Fibroblast of skin of right quadriceps (primary cell): ENCODE measurements around the gene PCDHB10.
"Not testable (repeated sequence)": the region's sequence is repeated elsewhere in the genome, so short reads cannot be mapped to it uniquely, and the experiment has no call there.

Source experiments
- DNase-seq: peaks from one replicate; pipeline ENCODE4 v3.0.0-alpha.2; 2013

The PCDHB10 gene

GRCh38 chr5:141188682-141189081 lies 3.5 kb upstream of the PCDHB10 start:
- DNase-seq: not testable (repeated sequence)

- not testable (repeated sequence) for DNase-seq
Observed at GRCh38 chr5:141189131-141189530, 3.0 kb upstream of the PCDHB10 start.

GRCh38 chr5:141194332-141194731 lies 2.2 kb downstream of the PCDHB10 start:
- DNase-seq: not testable (repeated sequence)

GRCh38 chr5:141196363-141196762 lies 4.2 kb downstream of the PCDHB10 start:
- DNase-seq: no peak

GRCh38 chr5:141199359-141200235 lies 7.4 kb downstream of the PCDHB10 start, which contains the start of gene PCDHB11:
PCDHB11 (plus strand) TSS chr5:141199627; CDS start chr5:141199775, 148 bp downstream.
- DNase-seq: no peak

GRCh38 chr5:141201126-141201525 lies 9.0 kb downstream of the PCDHB10 start:
- not testable (repeated sequence) for DNase-seq

GRCh38 chr5:141201646-141202045 lies 9.5 kb downstream of the PCDHB10 start:
- not testable (repeated sequence) for DNase-seq

- DNase-seq: no peak
Observed at GRCh38 chr5:141208478-141208877, 16.3 kb downstream of the PCDHB10 start, which contains the start of gene PCDHB12. PCDHB12 (plus strand) TSS chr5:141208719; CDS start chr5:141208908, 189 bp downstream.

- DNase-seq: not testable (repeated sequence)
Observed at GRCh38 chr5:141210281-141210680, 18.1 kb downstream of the PCDHB10 start.

- not testable (repeated sequence) for DNase-seq
Observed at GRCh38 chr5:141210849-141211248, 18.7 kb downstream of the PCDHB10 start.

- not testable (repeated sequence) for DNase-seq
Observed at GRCh38 chr5:141213656-141214339, 21.6 kb downstream of the PCDHB10 start, which contains the start of gene PCDHB13. PCDHB13 (plus strand) TSS chr5:141213919; CDS start chr5:141214124, 205 bp downstream.

GRCh38 chr5:141214583-141214982 lies 22.4 kb downstream of the PCDHB10 start:
- DNase-seq: not testable (repeated sequence)

- DNase-seq: not testable (repeated sequence)
Observed at GRCh38 chr5:141215504-141215903, 23.4 kb downstream of the PCDHB10 start.

GRCh38 chr5:141216035-141216434 lies 23.9 kb downstream of the PCDHB10 start:
- not testable (repeated sequence) for DNase-seq

- DNase-seq: no peak
Observed at GRCh38 chr5:141223112-141223783, 31.1 kb downstream of the PCDHB10 start, which contains the start of gene PCDHB14. PCDHB14 (plus strand) TSS chr5:141223343; CDS start chr5:141223506, 163 bp downstream.

- DNase-seq: not testable (repeated sequence)
Observed at GRCh38 chr5:141224844-141225243, 32.7 kb downstream of the PCDHB10 start.

GRCh38 chr5:141225421-141225820 lies 33.3 kb downstream of the PCDHB10 start:
- not testable (repeated sequence) for DNase-seq

GRCh38 chr5:141234109-141234667 lies 42.0 kb downstream of the PCDHB10 start:
- DNase-seq: no peak

- not testable (repeated sequence) for DNase-seq
Observed at GRCh38 chr5:141235922-141236321, 43.8 kb downstream of the PCDHB10 start.

GRCh38 chr5:141236516-141237313 lies 44.6 kb downstream of the PCDHB10 start:
- no peak for DNase-seq

- no peak for DNase-seq
Observed at GRCh38 chr5:141241496-141241895, 49.3 kb downstream of the PCDHB10 start.
